ENCODE data around the gene MIPEP. TPM values are rescaled to one million over a fixed set of nuclear protein-coding genes. Genes with fewer than 3 reads are reported as not detected.
A peak's percentile ranks its signal among the peaks of the same experiment; 100 is the strongest.
"Not testable (repeated sequence)": the region's sequence is repeated elsewhere in the genome, so short reads cannot be mapped to it uniquely, and the experiment has no call there.

MIPEP gene
- 12.0 TPM for total RNA-seq

GRCh38 chr13:23888658-23889614 is at the start of gene MIPEP:
MIPEP (minus strand) TSS chr13:23889400; CDS start chr13:23889320, 80 bp downstream.
- ATAC-seq (peak; percentile 96), DNase-seq (ENCODE audit: low spot score) (peak; percentile 95)

- ATAC-seq (no peak), DNase-seq (ENCODE audit: low spot score) (no peak)
These were observed 45.3 kb upstream of the MIPEP start for GRCh38 chr13:23934520-23934919.

- no peak for ATAC-seq
These were observed 39.8 kb upstream of the MIPEP start for GRCh38 chr13:23928985-23929384.

GRCh38 chr13:23923031-23923430 is 33.8 kb upstream of the MIPEP start:
- DNase-seq (ENCODE audit: low spot score) (no peak), ATAC-seq (no peak)

More at GRCh38 chr13:23928985-23929384, 39.8 kb upstream of the MIPEP start:
- DNase-seq (ENCODE audit: low spot score), result no peak

- ATAC-seq (no peak), DNase-seq (ENCODE audit: low spot score) (no peak)
These were observed 33.1 kb upstream of the MIPEP start for GRCh38 chr13:23922005-23922932.

GRCh38 chr13:23921451-23921888 is 32.3 kb upstream of the MIPEP start:
- DNase-seq (ENCODE audit: low spot score) (no peak), ATAC-seq (peak; percentile 84)

- no peak for ATAC-seq
- DNase-seq (ENCODE audit: low spot score), result no peak
These were observed 29.8 kb upstream of the MIPEP start for GRCh38 chr13:23919006-23919405.

GRCh38 chr13:23918208-23918607 is 29.0 kb upstream of the MIPEP start:
- no peak for ATAC-seq
- no peak for DNase-seq (ENCODE audit: low spot score)

- ATAC-seq, result no peak
- DNase-seq (ENCODE audit: low spot score), result no peak
These were observed 26.1 kb upstream of the MIPEP start for GRCh38 chr13:23915308-23915707.

- DNase-seq (ENCODE audit: low spot score), result no peak
- no peak for ATAC-seq
These were observed 23.3 kb upstream of the MIPEP start for GRCh38 chr13:23912469-23912868.

GRCh38 chr13:23909606-23910005 is 20.4 kb upstream of the MIPEP start:
- ATAC-seq (no peak), DNase-seq (ENCODE audit: low spot score) (no peak)

GRCh38 chr13:23905766-23906165 is 16.6 kb upstream of the MIPEP start:
- ATAC-seq, result no peak

GRCh38 chr13:23903906-23904280 is 14.7 kb upstream of the MIPEP start:
- ATAC-seq (no peak), DNase-seq (ENCODE audit: low spot score) (no peak)

More at GRCh38 chr13:23905766-23906165, 16.6 kb upstream of the MIPEP start:
- no peak for DNase-seq (ENCODE audit: low spot score)

GRCh38 chr13:23902975-23903905 is 14.0 kb upstream of the MIPEP start:
- DNase-seq (ENCODE audit: low spot score), result no peak
- peak; percentile 31 for ATAC-seq

GRCh38 chr13:23901365-23901764 is 12.2 kb upstream of the MIPEP start:
- ATAC-seq (no peak), DNase-seq (ENCODE audit: low spot score) (no peak)

GRCh38 chr13:23899555-23899954 is 10.4 kb upstream of the MIPEP start:
- DNase-seq (ENCODE audit: low spot score), result no peak
- ATAC-seq, result peak; percentile 80

- DNase-seq (ENCODE audit: low spot score) (no peak), ATAC-seq (no peak)
These were observed 8.9 kb upstream of the MIPEP start for GRCh38 chr13:23898101-23898500.

- ATAC-seq; DNase-seq (ENCODE audit: low spot score): not testable (repeated sequence)
These were observed 8.3 kb upstream of the MIPEP start, which contains the start of gene C1QTNF9B for GRCh38 chr13:23897452-23897919. C1QTNF9B (minus strand) TSS chr13:23897502.

GRCh38 chr13:23894746-23895145 is 5.5 kb upstream of the MIPEP start:
- DNase-seq (ENCODE audit: low spot score); ATAC-seq: not testable (repeated sequence)

GRCh38 chr13:23893791-23894190 is 4.6 kb upstream of the MIPEP start:
- DNase-seq (ENCODE audit: low spot score); ATAC-seq: not testable (repeated sequence)

Data from left lobe of liver (tissue), 2 donors.